SIG-M5 treated with dmso at 0.1 percent for 504 hours (cell line): Measurements from ENCODE around the gene TAF9.
A peak's percentile ranks its signal among the peaks of the same experiment; 100 is the strongest.
"Not testable (repeated sequence)": the region's sequence is repeated elsewhere in the genome, so short reads cannot be mapped to it uniquely, and the experiment has no call there.

Source experiments
- DNase-seq: peaks from one replicate; lab custom pipeline; 2025; ENCODE audit not compliant: unreplicated experiment; lab: John Stamatoyannopoulos, UW

TAF9 gene

GRCh38 chr5:69369340-69370121 lies at the start of gene TAF9, which contains the start of the genes AK6 and RAD17:
Gene TAF9 (minus strand): TSS chr5:69369520. CDS start chr5:69365737, 3,783 bp downstream.
Gene AK6 (minus strand): TSS chr5:69369520. CDS start chr5:69369490, 30 bp downstream.
Gene RAD17 (plus strand): TSS chr5:69369818. CDS start chr5:69372209, 2,391 bp downstream.
- DNase-seq = peak; percentile 89

GRCh38 chr5:69418554-69418953 lies 49.2 kb upstream of the TAF9 start:
- no peak for DNase-seq

GRCh38 chr5:69416699-69417098 lies 47.4 kb upstream of the TAF9 start:
- DNase-seq = no peak

DNA sequence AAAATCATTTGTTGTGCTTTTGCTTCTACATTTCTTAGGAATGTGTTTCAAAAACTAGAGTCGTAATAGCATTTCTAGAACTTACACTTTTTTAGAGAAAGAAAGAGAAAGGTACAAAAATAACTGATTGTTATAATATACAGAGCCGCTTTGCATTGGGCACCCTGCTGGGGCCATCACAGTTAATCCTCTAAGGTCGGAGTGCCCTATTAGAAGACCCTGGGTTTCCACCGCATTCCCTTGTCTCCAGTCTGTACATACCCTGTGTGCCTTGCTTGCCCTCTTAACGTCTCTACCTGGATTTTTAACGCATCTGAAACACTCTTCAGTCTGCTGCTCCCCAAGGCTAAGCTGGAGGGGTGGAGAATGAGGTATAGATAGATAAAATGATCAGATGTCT lies 46.9 kb upstream of the TAF9 start:
- no peak for DNase-seq

GRCh38 chr5:69415584-69415958 lies 46.3 kb upstream of the TAF9 start:
- DNase-seq = no peak

DNA sequence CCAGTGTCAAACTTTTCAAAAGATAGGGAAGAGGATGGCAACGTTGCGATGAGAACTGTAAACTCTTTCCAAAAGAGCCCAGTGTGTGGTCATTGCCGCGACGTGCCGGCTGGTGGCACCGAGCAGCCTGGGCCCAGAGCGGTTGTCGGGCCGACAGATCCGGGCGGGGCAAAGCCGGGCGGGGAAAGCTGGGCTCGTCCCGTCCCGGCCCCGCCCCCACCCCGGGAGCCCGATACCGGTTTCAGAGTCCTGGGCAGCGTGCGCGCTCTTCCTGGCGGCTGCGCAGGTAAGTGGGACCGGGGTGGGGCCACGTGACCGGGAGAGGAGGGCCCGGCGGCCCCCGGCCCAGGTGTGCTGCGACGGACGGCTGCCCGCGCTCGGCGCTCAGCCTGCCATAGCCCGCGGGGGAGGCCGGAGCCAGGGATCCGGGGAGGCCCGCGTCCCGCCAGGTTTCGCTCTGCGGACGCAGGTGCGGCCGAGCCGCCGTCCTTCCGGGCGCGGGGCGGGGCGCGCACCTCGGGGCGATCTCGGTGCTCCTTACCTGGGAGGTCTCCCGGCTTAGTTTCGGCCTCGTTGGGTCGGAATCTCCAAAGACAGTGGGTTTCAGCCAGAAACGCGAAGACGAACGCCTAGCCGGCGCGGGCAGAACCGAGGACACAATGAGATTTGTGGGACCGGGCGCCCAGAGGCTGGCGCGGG lies 45.7 kb upstream of the TAF9 start, which contains the start of gene MARVELD2:
MARVELD2 (plus strand) TSS at position 232 of the 699 bp plus-strand sequence. CDS start 4,270 bp downstream, outside the sequence.
- DNase-seq = peak; percentile 37

GRCh38 chr5:69404659-69405330 lies 35.5 kb upstream of the TAF9 start:
- no peak for DNase-seq

DNA sequence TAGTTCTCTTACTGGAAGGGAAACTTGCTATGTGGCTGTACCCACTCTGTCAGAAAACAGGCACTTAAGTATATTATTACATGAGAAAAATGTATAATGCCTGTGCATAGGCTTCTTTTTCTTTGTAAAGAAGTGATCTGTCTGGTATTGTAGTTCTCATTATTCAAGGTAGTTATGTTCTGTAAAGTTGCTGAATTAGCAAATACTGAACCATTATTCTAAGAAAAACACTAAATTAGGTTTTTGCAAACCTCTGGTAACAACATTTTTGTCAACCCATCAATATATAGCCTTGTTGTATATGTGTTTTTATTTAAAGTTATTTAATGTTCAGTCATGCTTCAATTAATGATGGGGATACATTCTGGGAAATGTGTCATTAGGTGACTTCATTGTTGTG lies 9.1 kb upstream of the TAF9 start:
- DNase-seq = no peak

GRCh38 chr5:69374911-69375446 lies 5.7 kb upstream of the TAF9 start:
- DNase-seq = no peak

GRCh38 chr5:69372394-69372793 lies 3.1 kb upstream of the TAF9 start:
- no peak for DNase-seq

DNA sequence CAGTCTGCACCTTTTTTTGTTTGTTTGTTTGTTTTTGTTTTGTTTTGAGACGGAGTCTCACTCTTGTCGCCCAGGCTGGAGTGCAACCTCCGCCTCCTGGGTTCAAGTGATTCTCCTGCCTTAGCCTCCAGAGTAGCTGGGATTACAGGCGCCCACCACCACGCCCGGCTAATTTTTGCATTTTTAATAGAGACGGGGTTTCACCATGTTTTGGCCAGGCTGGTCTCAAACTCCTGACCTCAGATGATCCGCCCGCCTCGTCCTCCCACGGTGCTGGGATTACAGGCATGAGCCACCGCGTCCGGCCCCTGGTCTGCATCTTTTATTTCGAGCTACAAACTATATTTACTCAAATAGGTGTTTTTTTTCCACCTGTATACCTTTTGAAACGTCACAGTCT lies 1.0 kb upstream of the TAF9 start:
- DNase-seq = not testable (repeated sequence)

DNA sequence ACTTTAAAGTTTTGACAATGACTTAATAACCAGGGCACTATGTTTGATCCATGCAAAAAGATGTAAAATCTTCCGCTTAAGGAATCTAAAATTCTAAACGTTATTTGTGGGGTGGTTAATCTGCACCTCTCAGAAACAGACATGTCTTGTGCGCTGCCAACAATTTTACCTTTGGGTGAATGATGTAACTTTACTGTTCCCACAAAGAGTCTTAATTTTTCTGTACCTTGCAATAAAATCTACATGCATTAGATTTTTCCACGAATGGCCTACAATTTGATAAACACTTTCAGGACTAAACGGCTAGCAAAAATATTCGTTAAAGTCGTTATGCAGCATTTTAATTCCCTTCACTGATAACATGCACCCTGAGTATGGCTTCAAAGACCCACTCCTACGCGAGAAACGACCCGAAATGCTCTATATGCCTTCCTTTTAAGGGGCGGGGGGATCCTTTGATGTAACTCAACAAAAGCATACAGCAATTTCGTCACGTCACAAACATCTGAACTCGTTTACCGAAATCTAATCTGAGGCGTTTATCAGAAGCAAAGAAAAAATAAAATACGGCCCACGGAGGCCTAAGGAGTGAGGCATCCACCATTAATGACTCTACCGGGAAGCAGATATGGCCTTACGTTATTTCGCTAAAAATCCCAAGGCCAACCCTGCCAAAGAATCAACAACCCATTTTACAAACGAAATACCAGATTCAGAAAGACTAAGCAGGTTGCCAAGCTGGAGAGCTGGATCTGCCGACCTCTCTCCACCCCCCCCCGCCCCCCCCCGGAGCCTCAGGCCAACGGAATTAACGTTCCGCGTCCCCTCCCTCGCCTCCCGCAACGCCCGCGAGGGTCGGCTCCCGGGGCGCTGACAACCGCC lies 621 bp downstream of the TAF9 start:
- DNase-seq = peak; percentile 62

GRCh38 chr5:69367697-69368279 lies 1.5 kb downstream of the TAF9 start:
- peak; percentile 38 for DNase-seq

- no peak for DNase-seq
These were observed 4.5 kb downstream of the TAF9 start for GRCh38 chr5:69364850-69365249.

DNA sequence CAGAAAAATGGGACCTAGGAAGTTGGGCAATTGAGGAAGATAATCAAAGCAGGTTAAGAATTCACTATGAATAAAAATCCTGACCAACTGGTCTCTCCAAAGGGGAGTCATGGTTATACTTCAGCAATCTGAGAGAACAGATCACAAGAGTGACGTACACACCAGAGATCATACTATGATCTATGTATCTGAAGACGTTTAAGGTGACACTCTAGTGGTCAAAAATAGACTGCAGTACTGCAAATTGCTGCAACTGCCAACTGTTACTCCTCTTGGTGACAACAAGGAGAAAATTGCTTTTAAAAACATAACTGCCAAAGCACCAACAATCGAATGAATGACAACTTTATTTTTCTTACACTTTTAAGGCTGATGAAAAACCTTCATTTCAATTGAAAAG lies 4.9 kb downstream of the TAF9 start:
- peak; percentile 71 for DNase-seq

DNA sequence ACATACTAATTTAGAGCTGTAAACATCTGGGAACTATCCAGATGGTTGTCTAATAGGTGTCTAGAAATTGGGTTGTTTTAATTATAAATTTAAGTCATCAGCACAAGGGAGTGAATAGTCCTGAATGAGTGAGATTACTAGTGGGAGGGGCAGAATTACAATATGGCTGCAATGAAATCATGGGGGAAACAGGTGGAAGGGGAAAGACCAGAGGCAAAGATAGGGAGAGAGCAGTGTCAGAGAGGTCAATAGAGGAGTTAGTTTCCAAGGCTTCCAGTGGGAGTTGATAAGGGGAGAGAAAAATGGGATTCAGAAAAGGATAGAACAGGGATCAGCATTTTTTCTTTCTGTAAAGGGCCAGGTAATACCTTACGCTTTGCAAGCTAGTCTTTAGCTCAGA lies 8.9 kb downstream of the TAF9 start:
- DNase-seq = no peak

DNA sequence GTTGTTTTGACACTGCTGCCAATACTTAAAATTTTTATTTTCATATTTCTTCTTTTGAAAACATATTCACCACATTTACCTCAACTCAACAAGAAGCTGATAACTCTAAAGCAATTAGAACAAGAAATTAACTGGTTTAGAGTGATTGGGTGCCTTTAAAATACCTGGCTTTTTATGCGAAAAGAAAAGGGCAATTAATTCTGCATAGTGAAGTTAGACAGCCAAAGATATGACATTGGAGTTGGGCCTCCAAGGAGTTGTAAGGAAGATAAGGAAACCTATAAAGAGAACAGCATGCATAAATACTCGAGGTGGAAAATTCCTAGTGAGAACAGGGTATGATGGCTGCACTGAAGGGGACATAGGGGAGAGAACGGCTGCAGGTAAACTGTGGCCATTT lies 9.6 kb downstream of the TAF9 start:
- DNase-seq = no peak

- DNase-seq = no peak
These were observed 18.7 kb downstream of the TAF9 start for GRCh38 chr5:69350664-69351063.

DNA sequence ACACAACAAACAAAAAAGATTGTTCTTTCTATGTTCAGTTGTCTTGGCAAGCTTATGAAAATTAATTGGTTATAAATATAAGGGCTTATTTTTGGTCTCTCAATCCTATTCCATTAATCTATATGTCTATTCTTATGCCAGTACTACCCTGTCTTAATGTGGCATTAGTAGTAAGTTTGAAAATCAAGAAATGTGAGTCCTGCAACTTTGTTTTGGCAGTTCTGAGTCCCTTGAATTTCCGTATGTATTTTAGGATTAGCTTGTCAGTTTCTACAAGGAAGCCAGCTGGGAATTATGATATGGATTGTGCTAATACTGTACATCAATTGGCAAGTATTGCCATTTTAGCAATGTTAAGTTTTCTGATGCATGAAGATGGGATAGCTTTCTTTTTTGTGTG lies 26.2 kb downstream of the TAF9 start:
- no peak for DNase-seq
